ENCODE data around the gene DOCK1. TPM values are rescaled to one million over a fixed set of nuclear protein-coding genes. Genes with fewer than 3 reads are reported as not detected.
A peak's percentile ranks its signal among the peaks of the same experiment; 100 is the strongest.

DOCK1 gene
- total and polyA plus RNA-seq, 2 donors from 2014 or later, result 15.8 to 81.7 TPM

- Histone ChIP-seq H3K36me3 (ENCODE audit: control insufficient read depth in 2 of 3, insufficient read depth in 3 of 3, low read length in 3 of 3) (peaks cover 0 to 12% (median 0%) of the 10 kb centered on the region in 3 donors), H3K27ac (ENCODE audit: low read depth in 2 of 2, low read length in 2 of 2) (no peak overlapping the region), H3K9ac (ENCODE audit: low read length in 3 of 3) (no peak overlapping the region), H3K4me3 (ENCODE audit: low read length in 3 of 3) (no peak overlapping the region), H3K4me1 (ENCODE audit: control insufficient read depth in 2 of 3, insufficient read depth in 2 of 3, low read depth in 1 of 3, low read length in 3 of 3) (peaks cover 3 to 29% (median 4%) of the 10 kb centered on the region in 3 donors), H3K9me3 (ENCODE audit: control insufficient read depth in 2 of 3, insufficient read depth in 1 of 3, low read length in 3 of 3) (no peaks in the 10 kb centered on the region), H3K27me3 (ENCODE audit: control insufficient read depth, insufficient read depth, low read length) (no peaks in the 10 kb centered on the region)
- FAIRE-seq (no peak), DNase-seq (no peak)
- no peak for TF ChIP-seq CTCF (IDR thresholded peaks at IDR 0.05; ENCODE audit: borderline replicate concordance, extremely low read depth, insufficient read depth)
- intact Hi-C loops (cut with DNase I), result no loop called here
Observed at GRCh38 chr10:127009366-127009765, 104.1 kb downstream of the DOCK1 start.

- H3K9ac ChIP-seq (ENCODE audit: low read length in 3 of 3), result no peak overlapping the region
Observed at GRCh38 chr10:127011174-127011573, 105.9 kb downstream of the DOCK1 start.

GRCh38 chr10:127012071-127012768 lies 107.0 kb downstream of the DOCK1 start:
- no peak for TF ChIP-seq CTCF (IDR thresholded peaks at IDR 0.05; ENCODE audit: borderline replicate concordance, extremely low read depth, insufficient read depth)
- Histone ChIP-seq H3K4me3 (ENCODE audit: low read length in 3 of 3) (peak overlapping the region in 1 of 3 donors; percentile 37), H3K27me3 (ENCODE audit: control insufficient read depth, insufficient read depth, low read length) (no peaks in the 10 kb centered on the region), H3K36me3 (ENCODE audit: control insufficient read depth in 2 of 3, insufficient read depth in 3 of 3, low read length in 3 of 3) (peaks cover 0 to 7% (median 4%) of the 10 kb centered on the region in 3 donors), H3K9me3 (ENCODE audit: control insufficient read depth in 2 of 3, insufficient read depth in 1 of 3, low read length in 3 of 3) (no peaks in the 10 kb centered on the region), H3K9ac (ENCODE audit: low read length in 3 of 3) (peak overlapping the region in 1 of 3 donors; percentile 37), H3K4me1 (ENCODE audit: control insufficient read depth in 2 of 3, insufficient read depth in 2 of 3, low read depth in 1 of 3, low read length in 3 of 3) (peaks cover 3 to 29% (median 4%) of the 10 kb centered on the region in 3 donors), H3K27ac (ENCODE audit: low read depth in 2 of 2, low read length in 2 of 2) (peak overlapping the region; percentile 71 to 88)
- DNase-seq, result no peak
- no peak for FAIRE-seq
- intact Hi-C loops (cut with DNase I), result no loop called here

More at GRCh38 chr10:127011174-127011573, 105.9 kb downstream of the DOCK1 start:
- TF ChIP-seq CTCF (IDR thresholded peaks at IDR 0.05; ENCODE audit: borderline replicate concordance, extremely low read depth, insufficient read depth), result no peak
- peaks cover 0 to 12% (median 0%) of the 10 kb centered on the region in 3 donors for H3K36me3 ChIP-seq (ENCODE audit: control insufficient read depth in 2 of 3, insufficient read depth in 3 of 3, low read length in 3 of 3)
- FAIRE-seq (no peak), DNase-seq (peak in 2 of 5 donors; percentile 38 to 45)
- H3K9me3 ChIP-seq (ENCODE audit: control insufficient read depth in 2 of 3, insufficient read depth in 1 of 3, low read length in 3 of 3), result no peaks in the 10 kb centered on the region
- H3K4me3 ChIP-seq (ENCODE audit: low read length in 3 of 3), result no peak overlapping the region
- no peak overlapping the region for H3K27ac ChIP-seq (ENCODE audit: low read depth in 2 of 2, low read length in 2 of 2)
- H3K27me3 ChIP-seq (ENCODE audit: control insufficient read depth, insufficient read depth, low read length), result no peaks in the 10 kb centered on the region
- intact Hi-C loops (cut with DNase I), result no loop called here
- H3K4me1 ChIP-seq (ENCODE audit: control insufficient read depth in 2 of 3, insufficient read depth in 2 of 3, low read depth in 1 of 3, low read length in 3 of 3), result peaks cover 3 to 29% (median 4%) of the 10 kb centered on the region in 3 donors
